ENCODE data around the gene TSACC.
"Not testable (repeated sequence)": the region's sequence is repeated elsewhere in the genome, so short reads cannot be mapped to it uniquely, and the experiment has no call there.

TSACC gene

GRCh38 chr1:156338180-156338976, at the start of gene TSACC, which contains the start of gene CCT3:
TSS of gene TSACC (plus strand) at chr1:156338526. CDS start at chr1:156339758, 1,232 bp downstream.
TSS of gene CCT3 (minus strand) at chr1:156338292. CDS start at chr1:156338184, 108 bp downstream.
- peak; percentile 100 for DNase-seq (ENCODE audit: low read depth)

DNA sequence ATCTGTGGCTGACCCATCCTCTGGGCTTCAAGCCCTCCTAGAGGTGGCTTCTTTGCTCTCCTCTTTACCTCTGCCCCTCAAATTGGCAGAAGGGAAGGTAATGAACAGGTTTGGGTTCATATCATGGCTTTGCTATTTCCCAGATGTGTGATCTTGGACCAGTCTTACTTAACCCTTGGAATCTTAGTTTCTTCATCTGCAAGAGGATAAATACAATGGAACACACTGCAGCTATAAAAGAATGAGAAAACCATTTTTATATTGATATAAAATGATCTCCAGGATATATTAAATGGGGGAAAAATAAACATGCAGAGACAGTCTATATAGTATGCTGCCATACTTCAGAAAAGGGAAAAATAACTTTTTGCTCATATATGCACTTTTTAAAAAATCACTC, 48.5 kb upstream of the TSACC start:
- no peak for DNase-seq (ENCODE audit: low read depth)

- DNase-seq (ENCODE audit: low read depth): peak; percentile 90
Measured at GRCh38 chr1:156291226-156292061, 46.9 kb upstream of the TSACC start.

DNA sequence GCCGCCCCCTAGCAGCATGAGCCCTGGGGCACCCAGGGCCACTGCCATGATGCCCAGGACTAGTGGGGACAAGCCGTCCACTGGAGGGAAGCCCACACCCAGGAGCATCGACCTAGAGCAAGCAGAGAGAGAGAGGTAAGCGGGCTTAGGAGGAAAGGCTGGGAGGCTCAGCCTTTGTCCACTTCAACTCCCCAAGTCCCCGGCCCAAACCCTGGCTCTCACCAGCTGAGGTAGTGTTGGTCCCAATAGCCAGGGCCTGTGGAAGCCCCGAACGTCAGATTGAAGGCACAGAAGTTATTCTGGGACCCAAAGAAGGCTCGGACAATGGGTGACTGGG, 45.3 kb upstream of the TSACC start:
- DNase-seq (ENCODE audit: low read depth): no peak

DNA sequence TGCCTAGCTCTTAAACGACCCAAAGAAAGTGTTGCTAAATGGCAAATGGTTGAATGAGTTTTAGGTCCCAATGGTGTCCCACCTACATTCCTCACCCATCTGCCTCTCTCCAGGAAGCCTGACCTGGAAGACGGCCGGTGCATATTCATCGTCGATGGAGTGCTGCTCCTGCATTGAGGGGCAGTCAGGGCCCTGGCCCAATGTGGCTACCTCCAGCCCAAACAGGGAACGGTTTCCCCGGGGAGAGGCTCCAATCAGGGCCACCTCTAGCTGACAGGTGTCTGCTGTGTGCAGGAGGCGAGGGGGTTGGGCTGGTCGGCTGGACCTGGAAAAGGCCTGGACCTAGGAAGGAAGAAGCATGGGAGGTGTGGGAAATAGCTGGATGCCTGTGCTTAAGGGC, 44.4 kb upstream of the TSACC start:
- no peak for DNase-seq (ENCODE audit: low read depth)

- peak; percentile 76 for DNase-seq (ENCODE audit: low read depth)
Measured at GRCh38 chr1:156295391-156295947, 42.9 kb upstream of the TSACC start, which contains the start of gene GLMP. TSS of gene GLMP (minus strand) at chr1:156295679. CDS start at chr1:156295645, 34 bp downstream.

GRCh38 chr1:156298852-156299357, 39.4 kb upstream of the TSACC start, which contains the start of gene VHLL:
TSS of gene VHLL (minus strand) at chr1:156299307. CDS start at chr1:156299189, 118 bp downstream.
- DNase-seq (ENCODE audit: low read depth): no peak

GRCh38 chr1:156303241-156303640, 35.1 kb upstream of the TSACC start:
- DNase-seq (ENCODE audit: low read depth): no peak

GRCh38 chr1:156305215-156305614, 33.1 kb upstream of the TSACC start:
- no peak for DNase-seq (ENCODE audit: low read depth)

GRCh38 chr1:156308078-156308477, 30.2 kb upstream of the TSACC start:
- DNase-seq (ENCODE audit: low read depth): peak; percentile 73

- DNase-seq (ENCODE audit: low read depth): peak; percentile 61
Measured at GRCh38 chr1:156310962-156311361, 27.4 kb upstream of the TSACC start.

DNA sequence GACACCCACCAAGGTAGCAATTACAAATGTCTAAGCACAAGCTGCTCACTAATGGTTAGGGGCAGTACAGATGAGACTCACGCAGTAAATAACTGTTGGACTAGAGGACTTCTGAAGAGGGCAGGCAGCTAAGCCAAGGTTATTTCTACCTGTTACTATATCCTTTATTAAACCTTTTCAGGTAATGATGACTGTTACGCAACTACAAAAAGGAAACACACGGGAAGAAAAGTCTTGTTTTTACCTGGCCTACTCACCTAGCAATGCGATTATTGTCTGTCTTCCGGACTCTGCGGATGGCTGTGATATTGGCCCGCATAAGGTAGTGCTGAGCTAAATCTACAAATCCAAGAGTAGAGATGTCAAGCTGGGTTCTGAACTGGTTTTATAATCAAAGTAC, 21.4 kb upstream of the TSACC start:
- DNase-seq (ENCODE audit: low read depth): no peak

DNA sequence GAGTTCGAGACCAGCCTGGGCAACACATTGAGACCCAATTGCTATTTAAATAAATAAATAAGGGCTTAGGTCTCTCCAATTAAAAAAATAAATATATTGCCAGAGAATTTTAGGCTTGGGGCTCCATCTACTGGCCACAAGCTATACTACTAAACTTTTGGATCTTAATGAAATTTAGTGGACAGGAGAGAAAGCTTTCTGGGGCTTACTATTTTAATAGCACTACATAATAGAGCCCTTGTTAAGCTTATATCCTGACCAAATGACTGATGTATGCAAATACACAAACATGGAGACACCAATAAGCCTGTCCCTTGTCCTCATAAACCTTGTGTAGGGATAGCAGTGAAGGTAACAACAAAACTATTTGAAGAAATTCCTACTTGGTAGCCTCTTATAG, 18.7 kb upstream of the TSACC start:
- DNase-seq (ENCODE audit: low read depth): peak; percentile 65

DNA sequence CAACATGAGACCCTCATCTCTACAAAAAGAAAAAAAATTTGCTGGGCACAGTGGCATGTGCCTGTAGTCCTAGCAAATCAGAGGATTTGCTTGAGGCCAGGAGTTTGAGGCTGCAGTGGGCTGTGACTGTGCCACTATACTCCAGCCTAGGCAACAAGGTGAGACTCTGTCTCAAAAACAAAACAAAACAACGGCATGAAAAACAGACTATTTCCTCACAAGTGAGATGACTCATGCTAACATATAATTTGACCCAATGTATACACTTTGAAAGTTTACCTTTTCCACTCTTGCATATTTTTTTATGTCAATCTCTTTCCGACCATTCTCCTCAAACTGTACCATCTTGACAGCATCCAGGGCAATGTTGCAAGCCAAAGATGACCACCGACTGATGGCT, 17.8 kb upstream of the TSACC start:
- DNase-seq (ENCODE audit: low read depth): peak; percentile 31

GRCh38 chr1:156323179-156323578, 15.1 kb upstream of the TSACC start:
- peak; percentile 92 for DNase-seq (ENCODE audit: low read depth)

- peak; percentile 15 for DNase-seq (ENCODE audit: low read depth)
Measured at GRCh38 chr1:156336242-156336641, 2.1 kb upstream of the TSACC start.

DNA sequence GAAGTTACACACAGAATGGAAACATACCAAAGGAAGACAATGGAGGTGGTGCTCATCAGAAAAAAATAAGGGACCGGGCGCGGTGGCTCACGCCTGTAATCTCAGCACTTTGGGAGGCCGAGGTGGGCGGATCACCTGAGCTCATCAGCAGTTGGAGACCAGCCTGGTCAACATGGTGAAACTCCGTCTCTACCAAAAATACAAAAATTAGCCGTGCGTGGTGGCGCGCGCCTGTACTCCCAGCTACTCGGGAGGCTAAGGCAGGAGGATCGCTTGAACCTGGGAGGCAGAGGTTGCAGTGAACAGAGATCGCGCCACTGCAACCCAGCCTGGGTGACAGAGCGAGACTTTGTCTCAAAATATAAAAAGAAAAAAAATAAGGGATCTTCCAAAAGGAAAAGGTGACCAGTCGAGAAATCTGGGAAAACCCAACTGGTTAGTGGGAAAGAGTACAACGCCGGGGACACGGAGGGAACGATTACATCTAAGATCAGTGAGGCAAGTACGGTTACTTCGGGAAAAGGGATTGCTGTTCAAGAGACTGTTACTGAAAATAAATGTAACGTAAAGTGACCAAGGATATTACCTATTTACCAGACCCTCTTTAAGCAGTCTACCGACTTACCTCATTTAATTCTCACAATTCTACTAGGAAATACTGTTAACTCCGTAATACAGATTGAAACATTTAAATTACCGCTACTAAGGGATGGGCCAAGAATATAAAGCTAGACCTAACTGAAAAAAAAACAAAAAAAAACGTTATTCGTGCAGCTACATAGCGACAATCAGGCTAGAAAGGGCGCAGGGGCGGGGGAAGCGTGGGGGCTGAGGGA, 1.1 kb upstream of the TSACC start:
- DNase-seq (ENCODE audit: low read depth): peak; percentile 36

DNA sequence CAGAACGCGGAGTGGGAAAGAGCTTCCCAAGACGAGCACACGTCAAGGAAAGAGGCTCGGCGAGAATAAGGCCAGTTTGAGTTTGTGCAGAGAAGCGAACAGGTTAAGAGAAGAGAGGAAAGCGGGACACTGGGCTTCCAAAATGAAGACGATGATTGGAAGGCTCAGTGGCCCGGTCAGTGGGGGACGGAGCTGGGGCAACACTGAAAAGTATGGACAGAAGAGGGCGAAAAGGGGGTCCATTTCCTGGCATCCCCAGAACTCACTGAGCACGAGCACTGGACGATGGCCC, 492 bp upstream of the TSACC start:
- DNase-seq (ENCODE audit: low read depth): no peak

GRCh38 chr1:156342166-156342955, 4.0 kb downstream of the TSACC start:
- peak; percentile 42 for DNase-seq (ENCODE audit: low read depth)

- DNase-seq (ENCODE audit: low read depth): no peak
Measured at GRCh38 chr1:156344409-156344808, 6.1 kb downstream of the TSACC start.

DNA sequence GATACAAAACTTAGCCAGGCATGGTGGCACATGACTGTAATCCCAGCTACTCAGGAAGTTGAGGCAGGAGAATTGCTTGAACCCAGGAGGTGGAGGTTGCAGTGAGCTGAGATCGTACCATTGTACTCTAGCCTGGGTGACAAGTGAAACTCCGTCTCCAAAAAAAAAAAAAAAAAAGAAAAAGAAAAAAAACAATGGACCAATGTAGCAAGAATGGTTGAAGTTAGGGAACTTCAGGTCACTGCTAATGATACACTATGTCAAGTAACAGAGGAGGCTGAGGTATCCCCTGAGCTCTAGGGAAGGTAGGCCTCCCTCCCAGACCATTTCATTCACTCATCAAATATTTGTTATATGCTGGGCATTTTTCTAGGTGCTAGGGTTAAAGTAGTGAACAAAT, 7.7 kb downstream of the TSACC start:
- not testable (repeated sequence) for DNase-seq (ENCODE audit: low read depth)

Measured in ELR (cell line).